Neural crest cell (in vitro differentiated cells): Measurements from ENCODE around the gene CREB5. TPM values are rescaled to one million over a fixed set of nuclear protein-coding genes. Genes with fewer than 3 reads are reported as not detected.

ENCODE experiments used
- DNase-seq: peaks from one replicate; pipeline ENCODE4 v3.0.0; 2021; ENCODE audit warnings: low read depth, mixed read lengths, low spot score
- H3K27ac Mint-ChIP-seq: one replicate; pipeline ENCODE4 v1.8.0; 2021; ENCODE audit warnings: mild to moderate bottlenecking, mixed read lengths; ENCODE audit not compliant: unreplicated experiment
- H3K27me3 Mint-ChIP-seq: 2 replicates; pipeline ENCODE4 v1.8.0; 2021; ENCODE audit warnings: low read depth, mild to moderate bottlenecking, mixed read lengths
- H3K36me3 Mint-ChIP-seq: 2 replicates; pipeline ENCODE4 v1.8.0; 2021; ENCODE audit warnings: low read depth, mild to moderate bottlenecking, mixed read lengths
- H3K4me1 Mint-ChIP-seq: 2 replicates; pipeline ENCODE4 v1.8.0; 2021; ENCODE audit warnings: mixed read lengths
- H3K4me3 Mint-ChIP-seq: one replicate; pipeline ENCODE4 v1.8.0; 2021; ENCODE audit warnings: mild to moderate bottlenecking, mixed read lengths
- H3K9me3 Mint-ChIP-seq: 2 replicates; pipeline ENCODE4 v1.8.0; 2021; ENCODE audit warnings: mixed read lengths
- total RNA-seq: library from RNA; stranded (reverse); gene quantifications from 2 replicates; pipeline ENCODE4 v1.2.1, GENCODE V29; 2021
- TF ChIP-seq, protein P1 (sequence below): fragments of 200-600 bp; sonication (generic); conservative IDR thresholded peaks from 2 replicates; pipeline ENCODE4 v1.5.0; 2021; ENCODE audit warnings: antibody characterized with exemption, mild to moderate bottlenecking

CREB5 gene
- total RNA-seq, 1 donor from 2014 or later = 8.3 TPM

DNA sequence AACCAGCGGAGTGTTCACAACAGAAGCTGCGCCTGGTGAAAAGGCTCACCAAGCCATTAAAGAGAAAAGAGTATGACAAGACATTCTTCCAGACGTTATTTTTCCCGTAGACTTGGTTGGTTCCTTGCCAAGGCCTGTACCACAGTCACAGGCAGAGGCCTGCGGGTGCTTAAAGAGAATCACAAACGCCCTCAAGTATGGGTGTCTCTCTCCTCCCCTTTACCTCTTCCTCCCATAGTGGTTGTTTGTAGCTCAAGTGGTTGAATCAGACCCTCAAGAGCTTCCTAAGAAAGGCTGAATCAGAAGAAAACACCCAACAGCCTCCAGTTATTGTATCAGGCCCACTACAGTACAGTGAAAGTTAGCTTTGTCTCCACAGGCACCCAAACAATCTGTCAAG is 169.0 kb downstream of the CREB5 start:
- TF ChIP-seq, protein P1, sequence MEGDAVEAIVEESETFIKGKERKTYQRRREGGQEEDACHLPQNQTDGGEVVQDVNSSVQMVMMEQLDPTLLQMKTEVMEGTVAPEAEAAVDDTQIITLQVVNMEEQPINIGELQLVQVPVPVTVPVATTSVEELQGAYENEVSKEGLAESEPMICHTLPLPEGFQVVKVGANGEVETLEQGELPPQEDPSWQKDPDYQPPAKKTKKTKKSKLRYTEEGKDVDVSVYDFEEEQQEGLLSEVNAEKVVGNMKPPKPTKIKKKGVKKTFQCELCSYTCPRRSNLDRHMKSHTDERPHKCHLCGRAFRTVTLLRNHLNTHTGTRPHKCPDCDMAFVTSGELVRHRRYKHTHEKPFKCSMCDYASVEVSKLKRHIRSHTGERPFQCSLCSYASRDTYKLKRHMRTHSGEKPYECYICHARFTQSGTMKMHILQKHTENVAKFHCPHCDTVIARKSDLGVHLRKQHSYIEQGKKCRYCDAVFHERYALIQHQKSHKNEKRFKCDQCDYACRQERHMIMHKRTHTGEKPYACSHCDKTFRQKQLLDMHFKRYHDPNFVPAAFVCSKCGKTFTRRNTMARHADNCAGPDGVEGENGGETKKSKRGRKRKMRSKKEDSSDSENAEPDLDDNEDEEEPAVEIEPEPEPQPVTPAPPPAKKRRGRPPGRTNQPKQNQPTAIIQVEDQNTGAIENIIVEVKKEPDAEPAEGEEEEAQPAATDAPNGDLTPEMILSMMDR = no peak
- no peak for DNase-seq
- Mint-ChIP-seq H3K9me3 (no peaks in the 10 kb centered on the region), H3K27ac (no peak overlapping the region), H3K4me3 (no peak overlapping the region), H3K27me3 (no peaks in the 10 kb centered on the region), H3K4me1 (no peaks in the 10 kb centered on the region), H3K36me3 (no peaks in the 10 kb centered on the region)

DNA sequence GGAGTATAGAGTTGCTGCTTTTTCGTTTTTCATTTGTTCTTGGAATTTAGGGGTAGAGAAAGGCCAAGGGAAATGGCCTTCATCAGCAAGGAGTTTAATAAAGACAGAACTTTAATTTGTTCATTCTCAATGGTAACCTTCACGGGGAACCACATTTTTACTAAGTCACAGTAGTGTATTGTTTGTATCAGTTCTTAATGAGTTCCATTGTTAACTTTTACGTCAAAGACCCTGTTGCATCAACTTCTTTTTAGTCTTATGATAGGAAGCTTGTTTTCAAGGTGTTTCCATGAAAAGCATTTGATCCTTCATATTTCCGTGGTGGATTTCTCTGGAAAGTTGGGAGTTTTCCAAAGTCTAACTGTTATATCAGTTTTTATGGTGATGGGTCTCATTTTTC is 169.9 kb downstream of the CREB5 start:
- DNase-seq = no peak
- TF ChIP-seq, protein P1 = no peak
- H3K4me1 Mint-ChIP-seq = no peaks in the 10 kb centered on the region

DNA sequence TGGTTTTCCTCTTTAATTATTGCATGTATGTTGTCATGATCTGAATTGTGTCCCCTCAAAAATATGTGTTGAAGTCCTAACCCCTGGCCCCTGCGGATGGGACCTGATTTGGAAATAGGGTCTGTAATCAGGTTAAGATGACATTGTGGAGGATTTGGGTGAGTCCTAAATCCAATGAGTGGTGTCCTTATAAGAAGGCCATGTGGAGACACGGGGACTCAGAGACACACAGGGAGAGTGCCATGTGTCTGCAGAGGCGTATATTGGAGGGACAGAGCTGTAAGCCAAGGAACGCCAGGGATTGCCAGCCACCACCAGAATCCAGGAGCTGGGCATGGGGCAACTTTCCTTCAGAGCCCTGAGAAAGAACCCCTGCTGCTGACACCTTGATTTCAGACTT is 171.9 kb downstream of the CREB5 start:
- Mint-ChIP-seq H3K9me3 (no peaks in the 10 kb centered on the region), H3K4me1 (no peaks in the 10 kb centered on the region), H3K36me3 (no peaks in the 10 kb centered on the region), H3K27me3 (no peaks in the 10 kb centered on the region), H3K27ac (no peak overlapping the region), H3K4me3 (no peak overlapping the region)
- TF ChIP-seq, protein P1 = no peak
- DNase-seq = no peak

More for the DNA sequence above, 169.9 kb downstream of the CREB5 start:
- no peaks in the 10 kb centered on the region for H3K9me3 Mint-ChIP-seq
- no peak overlapping the region for H3K27ac Mint-ChIP-seq
- H3K4me3 Mint-ChIP-seq = no peak overlapping the region
- no peaks in the 10 kb centered on the region for H3K27me3 Mint-ChIP-seq
- no peaks in the 10 kb centered on the region for H3K36me3 Mint-ChIP-seq

DNA sequence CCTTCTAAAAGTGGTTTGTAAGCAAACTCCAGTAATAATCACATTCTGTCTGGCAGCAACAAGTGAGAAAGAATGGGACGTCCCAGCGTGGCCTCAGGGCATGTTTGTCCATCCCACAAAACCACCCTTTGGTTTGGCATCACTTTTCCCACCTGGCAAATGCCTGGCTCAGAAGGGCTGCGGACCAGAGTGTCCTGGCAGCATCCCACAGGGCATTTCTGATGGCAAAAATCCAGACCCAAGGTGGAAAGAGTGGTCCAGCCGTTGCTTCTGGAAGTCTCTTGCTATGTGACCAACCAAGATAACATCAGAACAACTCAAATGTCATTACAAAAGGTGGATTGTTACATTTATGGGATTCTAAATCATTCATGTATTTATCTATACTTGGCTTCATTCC is 174.4 kb downstream of the CREB5 start:
- no peak for DNase-seq

DNA sequence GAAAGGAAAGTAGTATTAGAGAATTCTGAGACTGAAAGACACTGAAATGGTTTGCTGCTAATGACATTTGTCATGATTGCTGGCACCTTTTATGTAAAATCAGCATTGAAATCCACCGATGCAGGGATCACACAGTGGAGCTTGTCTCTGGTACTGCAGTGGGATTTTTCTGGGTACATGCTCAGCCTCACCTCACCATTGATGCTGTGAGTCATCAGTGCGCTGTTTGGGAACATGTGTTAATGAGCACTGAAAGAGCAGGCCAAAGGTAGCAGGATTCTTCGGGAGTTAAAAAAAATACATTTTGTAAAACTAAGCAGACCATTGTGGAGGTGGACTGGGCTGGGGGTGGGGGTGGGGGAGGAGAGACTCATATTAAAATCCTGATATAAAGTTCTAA is 174.9 kb downstream of the CREB5 start:
- H3K27ac Mint-ChIP-seq = no peak overlapping the region
- H3K4me3 Mint-ChIP-seq = no peak overlapping the region
- no peak for DNase-seq

More for the DNA sequence above, 174.4 kb downstream of the CREB5 start:
- no peaks in the 10 kb centered on the region for H3K4me1 Mint-ChIP-seq
- TF ChIP-seq, protein P1 = no peak
- H3K36me3 Mint-ChIP-seq = no peaks in the 10 kb centered on the region
- H3K27me3 Mint-ChIP-seq = no peaks in the 10 kb centered on the region
- no peaks in the 10 kb centered on the region for H3K9me3 Mint-ChIP-seq
- H3K27ac Mint-ChIP-seq = peak overlapping the region; percentile 21
- no peak overlapping the region for H3K4me3 Mint-ChIP-seq

More for the DNA sequence above, 174.9 kb downstream of the CREB5 start:
- H3K36me3 Mint-ChIP-seq = no peaks in the 10 kb centered on the region
- H3K4me1 Mint-ChIP-seq = no peaks in the 10 kb centered on the region
- H3K9me3 Mint-ChIP-seq = no peaks in the 10 kb centered on the region
- H3K27me3 Mint-ChIP-seq = no peaks in the 10 kb centered on the region
- TF ChIP-seq, protein P1 = no peak
